ENCODE measurements around the gene SLC7A1.

The SLC7A1 gene

GRCh38 chr13:29582171-29582570, 13.3 kb downstream of the SLC7A1 start:
- no peak for DNase-seq

GRCh38 chr13:29581666-29582065, 13.8 kb downstream of the SLC7A1 start:
- DNase-seq: no peak

- DNase-seq: no peak
These were observed 16.4 kb downstream of the SLC7A1 start for GRCh38 chr13:29579094-29579493.

- DNase-seq: no peak
These were observed 17.0 kb downstream of the SLC7A1 start for GRCh38 chr13:29578300-29579085.

GRCh38 chr13:29577136-29578051, 18.1 kb downstream of the SLC7A1 start:
- DNase-seq: peak; percentile 11

GRCh38 chr13:29576581-29576980, 18.9 kb downstream of the SLC7A1 start:
- no peak for DNase-seq

- DNase-seq: no peak
These were observed 20.4 kb downstream of the SLC7A1 start for GRCh38 chr13:29575098-29575497.

GRCh38 chr13:29573190-29573589, 22.3 kb downstream of the SLC7A1 start:
- peak; percentile 54 for DNase-seq

GRCh38 chr13:29572575-29572974, 22.9 kb downstream of the SLC7A1 start:
- DNase-seq: no peak

- no peak for DNase-seq
These were observed 23.5 kb downstream of the SLC7A1 start for GRCh38 chr13:29571876-29572570.

GRCh38 chr13:29570051-29570654, 25.3 kb downstream of the SLC7A1 start:
- DNase-seq: no peak

- DNase-seq: no peak
These were observed 26.0 kb downstream of the SLC7A1 start for GRCh38 chr13:29569253-29570050.

GRCh38 chr13:29568731-29569130, 26.8 kb downstream of the SLC7A1 start:
- DNase-seq: no peak

GRCh38 chr13:29567411-29567810, 28.1 kb downstream of the SLC7A1 start:
- no peak for DNase-seq

GRCh38 chr13:29566206-29566605, 29.3 kb downstream of the SLC7A1 start:
- no peak for DNase-seq

- no peak for DNase-seq
These were observed 30.7 kb downstream of the SLC7A1 start for GRCh38 chr13:29564818-29565217.

GRCh38 chr13:29564373-29564772, 31.1 kb downstream of the SLC7A1 start:
- DNase-seq: no peak

GRCh38 chr13:29563941-29564340, 31.5 kb downstream of the SLC7A1 start:
- DNase-seq: no peak

GRCh38 chr13:29562786-29563438, 32.6 kb downstream of the SLC7A1 start:
- DNase-seq: no peak

- no peak for DNase-seq
These were observed 33.6 kb downstream of the SLC7A1 start for GRCh38 chr13:29561918-29562317.

- no peak for DNase-seq
These were observed 38.7 kb downstream of the SLC7A1 start for GRCh38 chr13:29556742-29557141.
